Activated T-cell treated with anti-CD3 and anti-CD28 coated beads for 1 hour (primary cell): Measurements from ENCODE around the gene LGR6.
"Not testable (repeated sequence)": the region's sequence is repeated elsewhere in the genome, so short reads cannot be mapped to it uniquely, and the experiment has no call there.

Experiments used
- DNase-seq: peaks from one replicate; pipeline ENCODE4 v3.0.0-alpha.2; 2020; ENCODE audit warnings: low read depth

The LGR6 gene

GRCh38 chr1:202159534-202160371, 33.8 kb upstream of the LGR6 start:
- DNase-seq = peak; percentile 48

- DNase-seq = peak; percentile 71
Measured at GRCh38 chr1:202160377-202160940, 33.1 kb upstream of the LGR6 start, which contains the start of gene PTPN7. Gene PTPN7 (minus strand): TSS chr1:202160602. CDS start chr1:202159402, 1,200 bp downstream.

GRCh38 chr1:202161151-202162046, 32.2 kb upstream of the LGR6 start:
- DNase-seq = no peak

- no peak for DNase-seq
Measured at GRCh38 chr1:202162047-202162417, 31.6 kb upstream of the LGR6 start.

- DNase-seq = no peak
Measured at GRCh38 chr1:202162418-202163280, 30.9 kb upstream of the LGR6 start.

GRCh38 chr1:202163281-202164270, 30.0 kb upstream of the LGR6 start:
- DNase-seq = no peak

GRCh38 chr1:202164271-202165037, 29.1 kb upstream of the LGR6 start:
- peak; percentile 58 for DNase-seq

GRCh38 chr1:202165267-202165941, 28.2 kb upstream of the LGR6 start:
- DNase-seq = no peak

- no peak for DNase-seq
Measured at GRCh38 chr1:202165942-202166843, 27.4 kb upstream of the LGR6 start.

- DNase-seq = not testable (repeated sequence)
Measured at GRCh38 chr1:202167054-202167453, 26.5 kb upstream of the LGR6 start.

- DNase-seq = no peak
Measured at GRCh38 chr1:202167708-202168415, 25.7 kb upstream of the LGR6 start.

- DNase-seq = no peak
Measured at GRCh38 chr1:202168861-202169260, 24.7 kb upstream of the LGR6 start.

GRCh38 chr1:202170726-202171125, 22.9 kb upstream of the LGR6 start:
- DNase-seq = no peak

GRCh38 chr1:202171292-202172014, 22.1 kb upstream of the LGR6 start:
- DNase-seq = no peak

GRCh38 chr1:202172015-202172355, 21.6 kb upstream of the LGR6 start:
- no peak for DNase-seq

- no peak for DNase-seq
Measured at GRCh38 chr1:202173993-202174392, 19.6 kb upstream of the LGR6 start.
